Measurements from ENCODE around the gene UBR4.

GRCh38 chr1:19072285-19072981 is 137.6 kb downstream of the UBR4 start:
- TF ChIP-seq CTCF (IDR thresholded peaks at IDR 0.05; ENCODE audit: low read depth, low read length) = no peak
- no peak for TF ChIP-seq EZH2phosphoT487 (IDR thresholded peaks at IDR 0.05; ENCODE audit: low read depth)

Data from OCI-LY3 (cell line).